DND-41 (cell line): ENCODE measurements around the gene ANTKMT.

Experiments used
- ATAC-seq: fragments of 200-7000 bp; cut with Tn5 transposase; 3 replicates; pipeline ENCODE4 v1.9.1; 2021; ENCODE audit warnings: low read depth; ENCODE audit not compliant: insufficient read depth
- DNase-seq: peaks from one replicate; pipeline ENCODE4 v3.0.0-alpha.2; 2020
- H2AFZ ChIP-seq: 2 replicates; pipeline ENCODE4 v1.6.0; 2012; ENCODE audit warnings: low read depth, low read length
- H3K27ac ChIP-seq: 2 replicates; pipeline ENCODE4 v1.5.1; 2012; ENCODE audit warnings: low read length, inconsistent platforms
- H3K27me3 ChIP-seq: fragments of 200-600 bp; sonication (generic); 2 replicates; pipeline ENCODE4 v1.6.0; 2012; ENCODE audit warnings: low read length, mild to moderate bottlenecking, inconsistent platforms; ENCODE audit not compliant: insufficient read depth, poor library complexity
- H3K36me3 ChIP-seq: 2 replicates; pipeline ENCODE4 v1.5.1; 2012; ENCODE audit warnings: low read length, inconsistent platforms; ENCODE audit not compliant: insufficient read depth
- H3K4me1 ChIP-seq: 2 replicates; pipeline ENCODE4 v1.5.1; 2012; ENCODE audit warnings: mild to moderate bottlenecking, low read length; ENCODE audit not compliant: insufficient read depth
- H3K4me2 ChIP-seq: 2 replicates; pipeline ENCODE4 v1.6.0; 2012; ENCODE audit warnings: mild to moderate bottlenecking, moderate library complexity, low read length, inconsistent platforms; ENCODE audit not compliant: insufficient read depth
- H3K4me3 ChIP-seq, 2 experiments: fragments of 200-600 bp in 1 of 2; shearing (Covaris generic) in 1 of 2; 2 replicates each; pipeline ENCODE4 v1.5.1; 2012 to 2016; ENCODE audit warnings: inconsistent platforms in 2 of 2, low read length in 2 of 2, mild to moderate bottlenecking in 2 of 2, low read depth in 1 of 2, moderate library complexity in 1 of 2
- H3K79me2 ChIP-seq: 2 replicates; pipeline ENCODE4 v1.6.0; 2012; ENCODE audit warnings: low read length, inconsistent platforms; ENCODE audit not compliant: insufficient read depth
- H3K9ac ChIP-seq: 2 replicates; pipeline ENCODE4 v1.6.0; 2012; ENCODE audit warnings: low read depth, mild to moderate bottlenecking, inconsistent platforms, low read length, moderate library complexity
- H3K9me3 ChIP-seq: 2 replicates; pipeline ENCODE4 v1.5.1; 2012; ENCODE audit warnings: low read length, moderate library complexity, mild to moderate bottlenecking, inconsistent platforms; ENCODE audit not compliant: insufficient read depth, severe bottlenecking
- H4K20me1 ChIP-seq: 2 replicates; pipeline ENCODE4 v1.6.0; 2012; ENCODE audit warnings: low read length; ENCODE audit not compliant: insufficient read depth
- CTCF ChIP-seq: IDR thresholded peaks from 2 replicates; pipeline ENCODE4 v1.5.1; 2012; ENCODE audit warnings: borderline replicate concordance, low read length, moderate library complexity, mild to moderate bottlenecking; ENCODE audit not compliant: poor library complexity, severe bottlenecking; ENCODE audit errors: extremely low read depth
- EZH2 ChIP-seq: IDR thresholded peaks from 3 replicates; pipeline ENCODE4 v1.6.1; 2012; ENCODE audit warnings: borderline replicate concordance, low read depth, mild to moderate bottlenecking, moderate library complexity, low read length, inconsistent platforms; ENCODE audit not compliant: severe bottlenecking

ANTKMT gene

GRCh38 chr16:672851-673250 lies 48.1 kb upstream of the ANTKMT start:
- H3K4me3 ChIP-seq, result no peak overlapping the region
- H3K27ac ChIP-seq, result no peak overlapping the region
- no peak overlapping the region for H3K4me2 ChIP-seq
- no peak for DNase-seq
- H2AFZ ChIP-seq, result no peak overlapping the region
- H3K79me2 ChIP-seq, result peaks cover 32% of the 10 kb centered on the region
- TF ChIP-seq CTCF (no peak), EZH2 (no peak)
- H3K9ac ChIP-seq, result no peak overlapping the region
- no peaks in the 10 kb centered on the region for H3K27me3 ChIP-seq
- H4K20me1 ChIP-seq, result peaks cover 57% of the 10 kb centered on the region
- no peak for ATAC-seq
- H3K36me3 ChIP-seq, result peaks cover 60% of the 10 kb centered on the region
- H3K4me1 ChIP-seq, result peaks cover 19% of the 10 kb centered on the region
- H3K9me3 ChIP-seq, result no peaks in the 10 kb centered on the region

GRCh38 chr16:673399-673991 lies 47.5 kb upstream of the ANTKMT start:
- no peak for DNase-seq
- no peak for ATAC-seq
- Histone ChIP-seq H2AFZ (no peak overlapping the region), H3K9ac (no peak overlapping the region), H4K20me1 (peaks cover 58% of the 10 kb centered on the region), H3K36me3 (peaks cover 55% of the 10 kb centered on the region), H3K27me3 (no peaks in the 10 kb centered on the region), H3K79me2 (peaks cover 26% of the 10 kb centered on the region), H3K4me3 (no peak overlapping the region), H3K27ac (no peak overlapping the region), H3K4me2 (no peak overlapping the region), H3K4me1 (peaks cover 18% of the 10 kb centered on the region), H3K9me3 (no peaks in the 10 kb centered on the region)
- no peak for TF ChIP-seq CTCF
- no peak for TF ChIP-seq EZH2

GRCh38 chr16:674214-674881 lies 46.6 kb upstream of the ANTKMT start:
- Histone ChIP-seq H3K9me3 (no peaks in the 10 kb centered on the region), H3K4me2 (no peak overlapping the region), H2AFZ (no peak overlapping the region), H3K27me3 (no peaks in the 10 kb centered on the region), H3K27ac (no peak overlapping the region), H4K20me1 (peaks cover 58% of the 10 kb centered on the region), H3K36me3 (peaks cover 47% of the 10 kb centered on the region), H3K4me3 (no peak overlapping the region), H3K4me1 (peaks cover 17% of the 10 kb centered on the region), H3K9ac (no peak overlapping the region), H3K79me2 (peaks cover 17% of the 10 kb centered on the region)
- DNase-seq, result no peak
- TF ChIP-seq CTCF, result no peak
- no peak for TF ChIP-seq EZH2
- no peak for ATAC-seq
